ENCODE results near the gene LBR.

LBR gene

DNA sequence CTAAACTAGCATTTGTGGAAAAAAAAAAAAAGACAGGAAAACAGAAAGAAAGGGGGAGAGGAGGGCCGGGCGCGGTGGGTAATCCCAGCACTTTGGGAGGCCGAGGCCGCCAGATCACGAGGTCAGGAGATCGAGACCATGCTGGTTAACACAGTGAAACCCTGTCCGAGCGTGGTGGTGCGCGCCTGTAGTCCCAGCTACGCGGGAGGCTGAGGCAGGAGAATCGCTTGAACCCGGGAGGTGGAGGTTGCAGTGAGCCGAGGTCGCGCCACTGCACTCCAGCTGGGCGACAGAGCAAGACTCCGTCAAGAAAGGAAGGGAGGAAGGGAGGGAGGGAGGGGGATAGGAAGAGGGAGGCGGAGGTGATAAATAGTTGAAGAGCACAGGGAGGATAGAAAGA, 54.7 kb downstream of the LBR start:
- DNase-seq (ENCODE audit: low spot score), result no peak

DNA sequence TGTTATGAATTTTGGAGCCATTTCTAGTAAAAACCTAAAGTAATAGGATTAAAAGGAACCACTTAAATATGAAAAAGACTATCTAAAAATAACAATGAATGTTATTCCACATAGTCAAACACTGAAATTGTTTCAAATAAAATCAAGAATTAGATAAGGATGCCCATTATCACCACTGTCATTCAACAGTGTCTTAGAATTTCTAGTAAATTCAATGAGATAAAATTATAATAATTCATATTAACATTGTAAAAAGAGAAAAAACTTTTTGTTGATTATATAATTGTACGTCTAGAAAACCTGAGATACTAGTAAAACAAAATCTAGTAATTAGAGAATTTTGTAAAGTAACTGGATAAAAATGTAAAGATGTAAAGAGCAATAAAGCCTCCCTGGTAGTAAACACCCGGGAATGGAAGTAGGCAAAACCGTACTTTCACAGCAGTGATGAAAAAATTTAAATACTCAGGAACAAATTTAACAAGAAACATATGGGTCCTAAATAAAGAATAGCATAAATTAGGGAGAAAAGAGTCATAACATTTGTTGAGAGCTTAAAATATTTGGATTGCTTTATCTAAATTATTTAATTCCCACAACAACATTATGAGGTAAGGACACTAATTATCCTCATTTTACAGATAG, 56.4 kb downstream of the LBR start:
- no peak for DNase-seq (ENCODE audit: low spot score)

DNA sequence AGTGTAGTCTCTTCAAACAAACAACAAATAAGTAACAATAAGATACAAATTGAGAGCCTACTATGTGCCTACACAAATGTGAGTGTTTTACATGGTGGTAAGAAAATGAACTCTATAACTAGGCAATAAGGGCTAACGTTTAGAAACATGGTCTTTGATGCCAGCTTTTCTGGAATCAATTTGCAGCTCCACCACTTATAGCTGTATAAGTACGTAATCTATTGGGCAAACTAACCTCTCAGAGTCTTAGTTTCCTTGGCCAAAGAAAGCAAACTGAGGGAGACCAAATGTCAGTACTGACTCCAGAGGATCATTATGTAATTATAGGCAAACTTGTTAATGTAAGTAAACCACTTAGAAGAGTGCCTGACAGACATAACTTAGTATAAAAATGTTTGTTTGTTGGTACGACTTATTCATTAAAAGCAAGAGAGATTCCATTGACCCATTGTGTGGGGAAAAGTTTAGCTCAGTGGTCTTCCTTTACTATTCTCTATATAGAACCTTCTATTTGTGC, 59.7 kb downstream of the LBR start:
- DNase-seq (ENCODE audit: low spot score), result no peak

DNA sequence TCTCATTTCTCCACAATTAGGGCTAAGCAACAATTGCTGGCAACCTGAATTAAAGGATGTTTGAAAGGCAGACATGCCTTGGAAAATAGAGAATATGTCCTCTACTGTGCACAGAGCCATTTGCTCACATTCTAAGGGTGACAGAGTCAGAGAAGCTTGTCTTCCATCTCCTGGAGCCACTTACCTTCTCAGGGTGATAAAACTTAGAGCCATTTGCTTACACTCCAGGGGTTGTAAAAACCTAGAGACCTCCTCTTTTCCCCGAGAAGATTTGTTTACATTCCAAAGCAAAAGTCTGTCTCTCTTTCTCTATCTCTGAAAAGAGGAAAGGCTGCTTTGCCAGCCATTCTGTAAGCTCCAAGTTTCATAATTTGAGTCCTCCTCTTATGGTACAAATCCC, 61.3 kb downstream of the LBR start:
- no peak for DNase-seq (ENCODE audit: low spot score)

DNA sequence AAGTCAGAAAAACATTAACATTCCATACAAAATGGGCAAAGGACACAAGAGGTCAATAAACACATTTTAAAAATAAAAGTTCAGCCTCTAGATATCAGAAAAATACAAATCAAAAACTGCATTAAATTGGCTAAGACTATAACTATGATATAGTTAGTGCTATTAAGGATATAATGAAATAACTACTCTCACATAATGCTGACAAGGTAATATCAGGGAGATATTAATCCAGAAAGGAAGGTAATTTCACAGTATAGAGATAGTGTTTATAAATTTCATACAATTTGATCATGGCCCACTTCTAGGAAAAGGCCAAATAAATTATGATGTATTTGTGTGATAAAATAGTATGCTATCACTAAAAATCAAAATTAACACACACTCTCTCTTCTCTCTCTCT, 61.8 kb downstream of the LBR start:
- no peak for DNase-seq (ENCODE audit: low spot score)

DNA sequence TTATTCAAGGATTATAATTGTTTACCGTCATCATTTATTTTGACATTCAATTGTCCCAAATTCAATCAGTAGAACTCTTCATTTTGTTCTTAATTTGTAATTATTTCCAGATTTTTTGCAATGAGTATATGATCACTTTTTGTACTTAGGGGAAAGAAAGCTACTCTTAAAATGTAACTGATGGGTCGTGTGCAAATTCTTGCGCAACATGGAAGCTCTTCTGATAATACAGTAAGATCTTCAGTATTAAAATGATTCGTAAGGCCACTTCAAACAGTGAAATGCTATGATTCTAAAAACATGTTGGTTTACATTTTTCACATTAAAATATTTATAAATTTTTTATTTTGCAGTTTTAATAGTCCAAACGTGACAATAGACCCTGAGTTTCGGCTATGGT, 63.4 kb downstream of the LBR start:
- DNase-seq (ENCODE audit: low spot score), result no peak

DNA sequence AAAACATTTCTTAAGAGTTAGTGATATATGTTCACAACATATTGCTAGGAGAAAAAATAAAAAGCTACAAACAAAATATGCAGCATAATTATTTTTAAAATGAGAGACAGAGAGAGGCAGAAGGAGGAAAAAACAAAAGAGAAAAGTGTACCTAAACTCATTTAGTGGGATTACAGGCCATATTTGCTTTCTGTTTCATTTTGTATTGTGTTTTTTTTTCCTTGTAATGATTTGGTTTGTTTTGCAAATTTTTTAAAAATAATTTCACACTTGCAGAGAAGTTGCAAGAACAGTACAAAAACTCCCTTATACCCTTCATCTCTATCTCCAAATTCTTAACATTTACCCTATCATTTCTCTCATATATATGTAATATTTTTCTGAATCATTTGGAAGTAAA, 65.0 kb downstream of the LBR start:
- DNase-seq (ENCODE audit: low spot score), result no peak

DNA sequence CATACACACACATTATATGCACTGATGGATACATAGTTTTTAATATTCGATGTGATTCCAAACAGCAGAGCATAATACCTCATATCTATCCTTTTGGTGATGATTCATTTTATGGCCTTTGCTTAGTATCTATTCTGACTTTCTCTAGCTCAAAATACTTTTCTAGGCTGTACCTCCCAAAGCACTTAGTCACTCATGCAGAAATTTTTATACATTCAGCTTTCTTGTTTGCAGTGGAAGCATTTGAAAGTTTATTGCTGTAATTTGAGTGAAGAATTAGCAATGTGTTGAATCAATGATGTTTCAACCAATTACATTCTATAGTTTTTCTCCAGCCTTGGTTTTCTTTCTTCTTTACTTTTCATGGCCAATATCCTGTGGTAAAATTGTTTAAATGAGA, 66.7 kb downstream of the LBR start:
- DNase-seq (ENCODE audit: low spot score), result no peak

DNA sequence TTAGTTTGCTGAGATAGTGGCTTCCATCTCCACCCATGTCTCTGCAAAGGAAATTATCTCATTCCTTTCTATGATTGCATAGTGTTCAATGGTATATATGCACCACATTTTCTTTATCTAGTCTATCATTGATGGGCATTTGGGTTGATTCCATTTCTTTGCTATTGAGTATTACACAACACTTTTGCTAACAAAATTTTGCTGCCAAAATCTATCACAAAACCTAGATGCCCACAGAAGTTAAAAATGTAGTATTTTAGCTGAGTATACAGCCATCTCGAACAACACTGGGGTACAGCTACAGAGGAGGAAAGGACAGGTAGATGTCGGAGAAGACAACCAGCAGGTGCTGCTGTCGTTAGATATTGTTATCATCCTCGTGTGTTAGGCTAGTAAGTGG, 67.7 kb downstream of the LBR start:
- no peak for DNase-seq (ENCODE audit: low spot score)

DNA sequence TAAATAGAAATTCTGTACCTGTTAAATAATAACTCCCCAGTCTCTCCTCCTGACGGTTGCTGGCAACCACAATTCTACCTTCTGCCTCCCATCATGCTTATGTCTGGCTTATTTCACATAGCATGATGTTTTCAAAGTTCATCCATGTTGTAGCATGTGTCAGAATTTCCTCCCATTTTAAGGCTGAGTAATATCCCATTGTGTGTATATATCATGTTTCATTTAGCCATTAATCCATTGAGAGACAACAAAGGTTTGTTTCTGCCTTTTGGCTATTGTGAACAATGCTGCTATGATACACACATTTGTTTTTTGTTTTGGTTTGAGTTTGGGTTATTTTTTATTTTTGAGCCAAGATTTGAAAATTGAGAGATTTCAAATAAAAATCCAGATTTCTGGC, 72.0 kb downstream of the LBR start:
- no peak for DNase-seq (ENCODE audit: low spot score)

DNA sequence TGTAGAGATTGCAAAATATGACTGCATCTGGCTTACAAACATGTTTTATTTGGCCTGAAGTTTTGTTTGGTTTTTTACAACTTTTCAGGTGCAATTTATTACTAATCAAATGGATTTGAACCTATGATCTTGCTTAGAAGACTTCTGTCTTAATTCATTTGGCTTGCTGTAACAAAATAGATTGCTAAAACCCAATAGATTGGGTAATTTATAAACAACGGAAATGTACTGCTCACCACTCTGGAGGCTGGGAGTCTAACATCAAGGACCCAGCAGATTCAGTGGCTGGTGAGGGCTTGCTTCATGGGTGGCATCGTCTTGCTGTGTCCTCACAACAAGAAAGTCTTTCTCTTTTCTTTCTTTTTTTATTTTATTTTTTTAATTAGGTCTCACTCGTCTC, 72.9 kb downstream of the LBR start:
- no peak for DNase-seq (ENCODE audit: low spot score)

Measured in SW480 (cell line).